Mononuclear cell (primary cell): ENCODE measurements around the gene SEZ6L2. TPM values are rescaled to one million over a fixed set of nuclear protein-coding genes. Genes with fewer than 3 reads are reported as not detected.
"Not testable (repeated sequence)": the region's sequence is repeated elsewhere in the genome, so short reads cannot be mapped to it uniquely, and the experiment has no call there.

Experiments used
- H3K27me3 ChIP-seq: 2 replicates; pipeline ENCODE4 v1.6.0; 2011; ENCODE audit warnings: low read length, control low read depth; ENCODE audit not compliant: insufficient read depth
- H3K4me1 ChIP-seq: 2 replicates; pipeline ENCODE4 v1.5.1; 2011; ENCODE audit warnings: mild to moderate bottlenecking, low read length, control low read depth; ENCODE audit not compliant: insufficient read depth
- H3K4me3 ChIP-seq: 2 replicates; pipeline ENCODE4 v1.5.1; 2011; ENCODE audit warnings: mild to moderate bottlenecking, low read length, moderate library complexity
- H3K9me3 ChIP-seq: 2 replicates; pipeline ENCODE4 v1.5.1; 2011; ENCODE audit warnings: low read depth, mild to moderate bottlenecking, control low read depth, low read length
- total RNA-seq: library from RNA; depleted of rRNA; stranded (reverse); fragments of >200 nt; gene quantifications from one replicate; pipeline ENCODE4 v1.2.3, GENCODE V29; 2012

The SEZ6L2 gene
- total RNA-seq, 1 donor: under 0.01 TPM

GRCh38 chr16:29916979-29917378 lies 17.6 kb upstream of the SEZ6L2 start:
- Histone ChIP-seq H3K27me3 (no peaks in the 10 kb centered on the region), H3K9me3 (no peaks in the 10 kb centered on the region), H3K4me1 (no peaks in the 10 kb centered on the region), H3K4me3 (no peak overlapping the region)

GRCh38 chr16:29915590-29916247 lies 16.4 kb upstream of the SEZ6L2 start:
- Histone ChIP-seq H3K4me1 (no peaks in the 10 kb centered on the region), H3K4me3 (no peak overlapping the region), H3K9me3 (no peaks in the 10 kb centered on the region), H3K27me3 (no peaks in the 10 kb centered on the region)

- H3K27me3 ChIP-seq: no peaks in the 10 kb centered on the region
- peaks cover 6% of the 10 kb centered on the region for H3K4me1 ChIP-seq
- H3K9me3 ChIP-seq: no peaks in the 10 kb centered on the region
Measured at GRCh38 chr16:29913514-29913913, 14.2 kb upstream of the SEZ6L2 start.

GRCh38 chr16:29912087-29912486 lies 12.7 kb upstream of the SEZ6L2 start:
- peaks cover 6% of the 10 kb centered on the region for H3K4me1 ChIP-seq
- H3K9me3 ChIP-seq: no peaks in the 10 kb centered on the region
- no peaks in the 10 kb centered on the region for H3K27me3 ChIP-seq
- no peak overlapping the region for H3K4me3 ChIP-seq

More at GRCh38 chr16:29913514-29913913, 14.2 kb upstream of the SEZ6L2 start:
- no peak overlapping the region for H3K4me3 ChIP-seq

GRCh38 chr16:29911676-29912010 lies 12.3 kb upstream of the SEZ6L2 start:
- Histone ChIP-seq H3K4me1 (peaks cover 6% of the 10 kb centered on the region), H3K27me3 (no peaks in the 10 kb centered on the region), H3K4me3 (no peak overlapping the region), H3K9me3 (no peaks in the 10 kb centered on the region)

- Histone ChIP-seq H3K27me3 (no peaks in the 10 kb centered on the region), H3K4me3 (no peak overlapping the region)
Measured at GRCh38 chr16:29910819-29911675, 11.7 kb upstream of the SEZ6L2 start.

GRCh38 chr16:29909851-29910250 lies 10.5 kb upstream of the SEZ6L2 start:
- H3K4me3 ChIP-seq, H3K4me1 ChIP-seq, H3K9me3 ChIP-seq, H3K27me3 ChIP-seq: not testable (repeated sequence)

More at GRCh38 chr16:29910819-29911675, 11.7 kb upstream of the SEZ6L2 start:
- no peaks in the 10 kb centered on the region for H3K9me3 ChIP-seq
- H3K4me1 ChIP-seq: peaks cover 6% of the 10 kb centered on the region

- Histone ChIP-seq H3K4me1 (peaks cover 6% of the 10 kb centered on the region), H3K4me3 (no peak overlapping the region), H3K9me3 (no peaks in the 10 kb centered on the region), H3K27me3 (no peaks in the 10 kb centered on the region)
Measured at GRCh38 chr16:29909391-29909790, 10.0 kb upstream of the SEZ6L2 start.

- Histone ChIP-seq H3K9me3 (no peaks in the 10 kb centered on the region), H3K4me1 (peaks cover 6% of the 10 kb centered on the region), H3K4me3 (no peak overlapping the region), H3K27me3 (no peaks in the 10 kb centered on the region)
Measured at GRCh38 chr16:29908719-29909220, 9.4 kb upstream of the SEZ6L2 start.

- H3K9me3 ChIP-seq: no peaks in the 10 kb centered on the region
- no peaks in the 10 kb centered on the region for H3K27me3 ChIP-seq
- H3K4me1 ChIP-seq: peaks cover 6% of the 10 kb centered on the region
- H3K4me3 ChIP-seq: no peak overlapping the region
Measured at GRCh38 chr16:29907973-29908372, 8.6 kb upstream of the SEZ6L2 start.

GRCh38 chr16:29906520-29907244 lies 7.3 kb upstream of the SEZ6L2 start:
- Histone ChIP-seq H3K4me3 (no peak overlapping the region), H3K4me1 (peaks cover 6% of the 10 kb centered on the region), H3K9me3 (no peaks in the 10 kb centered on the region), H3K27me3 (no peaks in the 10 kb centered on the region)

- Histone ChIP-seq H3K27me3 (no peaks in the 10 kb centered on the region), H3K4me1 (peaks cover 7% of the 10 kb centered on the region), H3K9me3 (no peaks in the 10 kb centered on the region), H3K4me3 (no peak overlapping the region)
Measured at GRCh38 chr16:29905668-29906067, 6.3 kb upstream of the SEZ6L2 start.

GRCh38 chr16:29904947-29905346 lies 5.6 kb upstream of the SEZ6L2 start:
- Histone ChIP-seq H3K4me3 (no peak overlapping the region), H3K27me3 (no peaks in the 10 kb centered on the region), H3K4me1 (peaks cover 11% of the 10 kb centered on the region), H3K9me3 (no peaks in the 10 kb centered on the region)

- H3K9me3 ChIP-seq: no peaks in the 10 kb centered on the region
- H3K27me3 ChIP-seq: peaks cover 4% of the 10 kb centered on the region
- no peak overlapping the region for H3K4me3 ChIP-seq
- peaks cover 8% of the 10 kb centered on the region for H3K4me1 ChIP-seq
Measured at GRCh38 chr16:29903590-29903989, 4.2 kb upstream of the SEZ6L2 start.

GRCh38 chr16:29901607-29901945 lies 2.2 kb upstream of the SEZ6L2 start:
- no peaks in the 10 kb centered on the region for H3K9me3 ChIP-seq
- peaks cover 8% of the 10 kb centered on the region for H3K4me1 ChIP-seq
- no peak overlapping the region for H3K4me3 ChIP-seq
- H3K27me3 ChIP-seq: peaks cover 18% of the 10 kb centered on the region
